Transverse colon (tissue), 4 donors: ENCODE data around the gene BRIX1.

ENCODE experiments used
- POLR2A ChIP-seq: fragments of 450-650 bp; IDR thresholded peaks from one replicate; pipeline ENCODE4 v1.6.1; 2016; ENCODE audit warnings: antibody characterized with exemption, mild to moderate bottlenecking, moderate library complexity
- POLR2AphosphoS5 ChIP-seq, 3 donors: sonication (generic); formaldehyde crosslinking; IDR thresholded peaks; one replicate each; pipeline ENCODE4 v1.6.1; 2016; ENCODE audit warnings: antibody characterized with exemption in 3 of 3
- TF ChIP-seq, protein P1 (sequence below), 5 experiments: fragments of 200-600 bp in 3 of 5; fragments of 450-650 bp in 2 of 5; sonication (generic) in 3 of 5; IDR thresholded peaks; 1 replicate in 2 of 5; 2 replicates in 3 of 5; pipeline ENCODE4 v1.5.1; 2016 to 2017; ENCODE audit warnings: antibody characterized with exemption in 5 of 5, inconsistent platforms in 3 of 5, mild to moderate bottlenecking in 2 of 5, moderate library complexity in 1 of 5

DNA sequence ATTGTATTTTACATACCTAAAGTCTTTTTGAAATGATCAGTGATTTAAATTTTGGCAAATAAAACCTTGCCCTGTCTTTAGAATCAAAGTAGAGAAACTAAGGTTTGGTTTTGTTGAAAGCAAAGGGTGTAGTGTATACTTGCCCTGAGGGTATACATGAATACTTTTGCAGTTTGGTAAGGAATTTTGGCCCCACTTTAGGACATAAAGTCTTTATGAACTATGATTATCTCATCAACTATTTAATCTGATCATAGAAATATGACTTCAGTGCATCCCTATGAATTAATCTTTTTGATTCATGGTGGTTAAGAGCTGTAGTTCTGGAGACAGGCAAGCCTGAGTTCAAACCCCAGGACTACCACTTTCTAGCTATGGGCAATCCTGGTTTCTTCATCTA lies 17.9 kb upstream of the BRIX1 start:
- TF ChIP-seq, protein P1, sequence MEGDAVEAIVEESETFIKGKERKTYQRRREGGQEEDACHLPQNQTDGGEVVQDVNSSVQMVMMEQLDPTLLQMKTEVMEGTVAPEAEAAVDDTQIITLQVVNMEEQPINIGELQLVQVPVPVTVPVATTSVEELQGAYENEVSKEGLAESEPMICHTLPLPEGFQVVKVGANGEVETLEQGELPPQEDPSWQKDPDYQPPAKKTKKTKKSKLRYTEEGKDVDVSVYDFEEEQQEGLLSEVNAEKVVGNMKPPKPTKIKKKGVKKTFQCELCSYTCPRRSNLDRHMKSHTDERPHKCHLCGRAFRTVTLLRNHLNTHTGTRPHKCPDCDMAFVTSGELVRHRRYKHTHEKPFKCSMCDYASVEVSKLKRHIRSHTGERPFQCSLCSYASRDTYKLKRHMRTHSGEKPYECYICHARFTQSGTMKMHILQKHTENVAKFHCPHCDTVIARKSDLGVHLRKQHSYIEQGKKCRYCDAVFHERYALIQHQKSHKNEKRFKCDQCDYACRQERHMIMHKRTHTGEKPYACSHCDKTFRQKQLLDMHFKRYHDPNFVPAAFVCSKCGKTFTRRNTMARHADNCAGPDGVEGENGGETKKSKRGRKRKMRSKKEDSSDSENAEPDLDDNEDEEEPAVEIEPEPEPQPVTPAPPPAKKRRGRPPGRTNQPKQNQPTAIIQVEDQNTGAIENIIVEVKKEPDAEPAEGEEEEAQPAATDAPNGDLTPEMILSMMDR (IDR thresholded peaks at IDR 0.05), result no peak
- TF ChIP-seq POLR2AphosphoS5 (IDR thresholded peaks at IDR 0.05), result no peak
- no peak for TF ChIP-seq POLR2A
